ENCODE results near the gene USP25.

DNA sequence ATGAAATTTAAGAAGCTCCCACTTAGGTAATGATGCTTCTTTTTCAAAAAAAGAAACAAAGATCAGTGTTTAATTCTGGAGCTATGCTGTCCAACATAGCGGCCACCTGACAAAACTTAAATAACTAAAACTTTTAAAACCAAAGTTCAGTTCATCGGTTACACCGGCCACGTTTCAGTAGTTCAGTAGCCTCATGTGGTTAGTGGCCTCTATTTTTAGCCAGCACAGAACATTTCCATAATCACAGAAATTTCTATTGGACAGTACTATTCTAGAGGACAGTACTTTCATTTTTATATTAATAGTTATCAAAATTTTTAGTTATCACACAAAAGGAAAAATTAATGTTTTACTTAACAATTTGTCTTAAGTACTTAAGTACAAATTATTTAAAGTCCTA lies 141.0 kb downstream of the USP25 start:
- TF ChIP-seq CTCF (conservative IDR thresholded peaks at IDR 0.05) (no peak), EZH2 (IDR thresholded peaks at IDR 0.05; ENCODE audit: low read depth) (no peak)

All from PC-9 (cell line).